Renal cortical epithelial cell (primary cell): ENCODE measurements around the gene PRELID1. TPM values are rescaled to one million over a fixed set of nuclear protein-coding genes. Genes with fewer than 3 reads are reported as not detected.

Source experiments
- DNase-seq: peaks from one replicate; pipeline ENCODE4 v3.0.0-alpha.2; 2011; ENCODE audit warnings: low read depth
- total RNA-seq: library from RNA; depleted of rRNA; stranded (reverse); fragments of >200 nt; gene quantifications from 2 replicates; pipeline ENCODE4 v1.2.3, GENCODE V29; 2014

Gene PRELID1
- total RNA-seq: 52.0 and 115 TPM in 2 replicates

- peak; percentile 34 for DNase-seq
Observed at GRCh38 chr5:177303121-177303924, at the start of gene PRELID1, which contains the start of gene RAB24. Gene PRELID1 (plus strand): TSS chr5:177303799. CDS start chr5:177303986, 187 bp downstream. Gene RAB24 (minus strand): TSS chr5:177303719. CDS start chr5:177303288, 431 bp downstream.

GRCh38 chr5:177256296-177256695, 47.3 kb upstream of the PRELID1 start:
- DNase-seq: no peak

DNA sequence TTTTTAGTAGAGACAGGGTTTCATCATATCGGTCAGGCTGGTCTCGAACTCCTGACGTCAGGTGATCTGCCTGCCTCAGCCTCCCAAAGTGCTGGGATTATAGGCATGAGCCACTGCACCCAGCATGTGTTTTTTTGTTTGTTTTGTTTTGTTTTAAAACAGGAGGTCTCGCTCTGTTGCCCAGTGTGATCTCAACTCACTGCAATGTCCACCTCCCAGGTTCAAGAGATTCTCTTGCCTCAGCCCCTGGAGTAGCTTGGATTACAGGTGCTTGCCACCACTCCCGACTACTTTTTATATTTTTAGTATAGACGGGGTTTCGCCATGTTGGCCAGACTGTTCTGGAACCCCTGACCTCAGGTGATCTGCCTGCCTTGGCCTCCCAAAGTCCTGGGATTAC, 44.9 kb upstream of the PRELID1 start:
- peak; percentile 27 for DNase-seq

DNA sequence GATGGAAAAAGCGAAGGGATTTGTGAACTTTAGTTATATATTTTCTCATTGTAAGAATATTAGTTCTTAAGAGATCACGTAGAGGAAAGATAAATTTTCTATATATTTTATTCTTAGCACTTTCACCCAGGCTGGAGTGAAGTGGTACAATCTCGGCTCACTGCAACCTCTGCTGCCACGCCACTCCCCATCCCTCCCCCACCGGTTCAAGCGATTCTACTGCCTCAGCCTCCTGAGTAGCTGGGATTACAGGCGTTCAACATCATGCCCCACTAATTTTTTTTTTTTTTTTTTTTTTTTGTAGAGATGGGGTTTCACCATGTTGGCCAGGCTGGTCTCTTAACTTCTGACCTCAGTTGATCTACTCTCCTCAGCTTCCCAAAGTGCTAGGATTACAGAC, 42.6 kb upstream of the PRELID1 start:
- DNase-seq: no peak

- DNase-seq: no peak
Observed at GRCh38 chr5:177261510-177261909, 42.1 kb upstream of the PRELID1 start.

DNA sequence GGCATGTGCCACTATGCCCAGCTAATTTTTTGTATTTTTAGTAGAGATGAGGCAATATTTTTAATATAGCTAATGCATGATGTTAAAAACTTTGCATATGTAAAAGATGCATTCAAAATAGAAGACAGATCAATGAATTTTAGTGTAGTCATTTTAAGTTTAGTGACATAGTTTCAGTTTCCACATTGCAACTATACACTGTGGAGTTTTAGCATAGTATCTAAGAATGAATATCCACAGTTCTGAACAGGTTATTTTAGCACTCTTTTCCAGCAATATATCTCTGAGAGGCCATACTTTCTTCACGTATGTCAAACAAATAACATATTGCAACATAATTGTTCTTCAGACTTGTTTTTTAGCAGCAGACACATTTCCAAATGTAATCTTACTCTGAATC, 39.4 kb upstream of the PRELID1 start:
- no peak for DNase-seq

DNA sequence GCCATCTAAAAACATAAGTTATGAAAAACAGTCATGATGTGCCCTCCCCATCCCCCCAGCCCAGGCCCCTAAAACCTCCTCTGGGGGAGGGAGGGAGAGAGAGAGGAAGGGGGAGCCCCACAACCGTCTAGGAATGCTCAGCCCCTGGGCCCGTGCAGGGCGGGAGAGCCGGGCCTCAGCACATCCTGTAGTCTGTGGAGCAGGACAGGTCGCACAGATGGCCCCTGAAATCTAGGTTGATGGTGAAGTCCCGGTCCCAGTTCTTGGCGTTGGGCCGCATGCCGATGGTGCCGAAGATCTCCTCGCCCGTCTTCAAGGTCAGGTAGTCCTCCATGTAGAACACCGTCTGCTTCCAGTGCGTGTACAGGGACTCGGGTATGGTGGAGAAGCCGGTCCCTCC, 38.2 kb upstream of the PRELID1 start:
- no peak for DNase-seq

DNA sequence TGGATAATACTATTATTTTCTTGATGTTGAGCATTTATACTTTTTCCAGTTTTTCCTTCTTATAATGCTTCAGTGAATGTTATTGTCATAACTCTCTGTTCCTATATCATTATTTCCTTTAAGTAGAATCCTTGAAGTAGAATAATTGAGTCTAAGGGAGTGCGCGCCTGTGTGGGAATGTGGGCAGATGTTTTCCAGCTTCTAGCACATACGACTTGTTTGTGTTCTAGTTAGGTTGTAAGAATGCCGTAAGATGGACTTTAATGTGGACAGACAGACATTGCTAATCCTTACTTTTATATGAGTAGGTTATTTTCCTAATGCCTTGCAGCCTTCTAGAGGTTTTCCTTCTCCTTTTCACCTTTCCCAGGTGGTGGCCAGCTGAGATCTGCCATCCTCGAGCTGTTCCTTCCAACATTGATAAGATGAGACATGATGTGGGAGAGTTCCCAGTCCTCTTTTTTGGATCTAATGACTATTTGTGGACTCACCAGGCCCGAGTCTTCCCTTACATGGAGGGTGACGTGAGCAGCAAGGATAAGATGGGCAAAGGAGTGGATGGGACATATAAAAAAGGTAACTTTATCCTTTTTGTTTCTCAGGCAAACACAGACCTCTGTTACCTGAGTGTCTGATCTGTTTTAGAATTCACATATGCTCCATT, 34.2 kb upstream of the PRELID1 start:
- no peak for DNase-seq

GRCh38 chr5:177269976-177270375, 33.6 kb upstream of the PRELID1 start:
- no peak for DNase-seq

DNA sequence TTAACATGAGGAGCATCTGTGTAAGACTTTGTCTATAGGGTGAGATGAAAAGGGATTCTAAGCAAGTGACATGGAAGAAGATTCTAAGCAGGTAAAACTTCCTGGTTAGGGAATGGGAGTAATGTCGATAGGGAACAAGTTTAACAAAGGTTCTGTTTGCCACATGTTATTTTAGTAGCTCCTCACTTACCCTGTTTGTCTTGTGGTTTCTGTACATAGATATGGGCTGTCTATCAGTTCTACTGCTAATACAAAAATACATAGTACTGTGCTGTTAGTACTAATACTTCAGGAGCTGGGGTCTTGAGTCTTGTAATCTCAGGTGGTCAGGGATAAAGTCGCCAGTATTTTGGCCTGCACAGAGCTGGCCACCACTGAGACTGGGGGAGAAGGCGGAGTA, 32.9 kb upstream of the PRELID1 start:
- no peak for DNase-seq

DNA sequence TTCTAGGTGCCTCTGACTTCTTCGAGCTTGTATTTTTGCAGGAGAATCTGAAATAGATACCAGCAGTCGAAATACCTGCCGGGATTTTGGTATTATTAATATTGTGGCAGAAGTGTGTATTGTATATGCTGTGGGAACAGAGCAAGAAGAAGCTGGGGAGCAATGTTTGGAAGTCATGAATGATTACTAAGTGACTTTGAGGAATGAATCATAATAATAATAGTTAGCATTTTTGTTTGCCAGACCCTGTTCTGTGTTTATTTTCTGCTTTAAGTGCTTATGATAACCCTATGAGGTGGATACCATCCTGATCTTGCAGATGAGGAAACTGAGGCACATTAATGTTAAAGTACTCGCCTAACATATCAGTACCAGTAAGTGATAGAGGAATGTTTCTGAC, 32.5 kb upstream of the PRELID1 start:
- DNase-seq: no peak

GRCh38 chr5:177275883-177276282, 27.7 kb upstream of the PRELID1 start:
- DNase-seq: no peak

DNA sequence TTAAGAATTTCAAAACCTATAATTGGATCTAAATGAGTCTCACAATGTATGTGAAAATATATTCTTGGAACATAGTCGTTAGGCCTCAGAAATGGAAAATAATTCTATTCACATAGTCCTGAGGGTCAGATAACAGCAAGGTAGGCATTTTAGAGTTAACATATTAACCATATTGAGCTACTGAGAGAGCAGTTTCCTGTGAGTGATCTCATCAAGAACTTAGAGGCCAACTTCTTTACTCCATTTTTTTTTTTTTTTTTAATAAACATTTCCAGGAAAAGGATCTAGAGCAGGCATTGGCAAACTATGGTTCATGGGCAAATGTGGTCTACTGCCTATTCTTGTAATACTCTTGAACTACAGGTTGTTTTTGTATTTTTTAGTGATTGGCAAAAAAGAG, 26.7 kb upstream of the PRELID1 start:
- DNase-seq: peak; percentile 34

DNA sequence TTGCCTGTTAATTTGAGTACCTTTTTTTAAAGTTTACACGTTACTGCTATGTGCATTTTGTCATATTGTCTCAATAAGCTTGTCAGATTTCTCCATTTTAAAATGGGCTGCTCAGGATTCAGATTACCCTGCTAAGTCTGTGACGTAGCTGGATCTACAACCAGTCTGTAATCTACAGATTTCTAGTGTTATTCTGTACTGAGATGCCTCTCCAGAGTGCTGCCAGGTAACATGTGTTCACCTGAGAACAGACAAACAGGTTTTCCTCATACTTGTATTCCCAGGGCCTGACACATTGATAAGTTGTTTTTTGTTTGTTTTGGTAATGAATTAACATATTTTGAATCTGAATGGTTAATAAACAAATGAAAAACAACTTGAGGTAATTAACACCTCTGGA, 15.4 kb upstream of the PRELID1 start:
- DNase-seq: no peak

- DNase-seq: no peak
Observed at GRCh38 chr5:177290816-177291596, 12.6 kb upstream of the PRELID1 start.

GRCh38 chr5:177291735-177292134, 11.9 kb upstream of the PRELID1 start:
- no peak for DNase-seq

DNA sequence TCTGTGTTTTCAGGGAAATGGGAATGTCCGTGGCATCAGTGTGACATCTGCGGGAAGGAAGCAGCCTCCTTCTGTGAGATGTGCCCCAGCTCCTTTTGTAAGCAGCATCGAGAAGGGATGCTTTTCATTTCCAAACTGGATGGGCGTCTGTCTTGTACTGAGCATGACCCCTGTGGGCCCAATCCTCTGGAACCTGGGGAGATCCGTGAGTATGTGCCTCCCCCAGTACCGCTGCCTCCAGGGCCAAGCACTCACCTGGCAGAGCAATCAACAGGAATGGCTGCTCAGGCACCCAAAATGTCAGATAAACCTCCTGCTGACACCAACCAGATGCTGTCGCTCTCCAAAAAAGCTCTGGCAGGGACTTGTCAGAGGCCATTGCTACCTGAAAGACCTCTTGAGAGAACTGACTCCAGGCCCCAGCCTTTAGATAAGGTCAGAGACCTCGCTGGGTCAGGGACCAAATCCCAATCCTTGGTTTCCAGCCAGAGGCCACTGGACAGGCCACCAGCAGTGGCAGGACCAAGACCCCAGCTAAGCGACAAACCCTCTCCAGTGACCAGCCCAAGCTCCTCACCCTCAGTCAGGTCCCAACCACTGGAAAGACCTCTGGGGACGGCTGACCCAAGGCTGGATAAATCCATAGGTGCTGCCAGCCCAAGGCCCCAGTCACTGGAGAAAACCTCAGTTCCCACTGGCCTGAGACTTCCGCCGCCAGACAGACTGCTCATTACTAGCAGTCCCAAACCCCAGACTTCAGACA, 9.6 kb upstream of the PRELID1 start:
- no peak for DNase-seq

DNA sequence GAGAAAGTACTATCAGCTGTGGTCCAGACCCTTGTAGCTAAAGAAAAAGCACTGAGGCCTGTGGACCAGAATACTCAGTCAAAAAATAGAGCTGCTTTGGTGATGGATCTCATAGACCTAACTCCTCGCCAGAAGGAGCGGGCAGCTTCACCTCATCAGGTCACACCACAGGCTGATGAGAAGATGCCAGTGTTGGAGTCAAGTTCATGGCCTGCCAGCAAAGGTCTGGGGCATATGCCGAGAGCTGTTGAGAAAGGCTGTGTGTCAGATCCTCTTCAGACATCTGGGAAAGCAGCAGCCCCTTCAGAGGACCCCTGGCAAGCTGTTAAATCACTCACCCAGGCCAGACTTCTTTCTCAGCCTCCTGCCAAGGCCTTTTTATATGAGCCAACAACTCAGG, 9.0 kb upstream of the PRELID1 start:
- no peak for DNase-seq

DNA sequence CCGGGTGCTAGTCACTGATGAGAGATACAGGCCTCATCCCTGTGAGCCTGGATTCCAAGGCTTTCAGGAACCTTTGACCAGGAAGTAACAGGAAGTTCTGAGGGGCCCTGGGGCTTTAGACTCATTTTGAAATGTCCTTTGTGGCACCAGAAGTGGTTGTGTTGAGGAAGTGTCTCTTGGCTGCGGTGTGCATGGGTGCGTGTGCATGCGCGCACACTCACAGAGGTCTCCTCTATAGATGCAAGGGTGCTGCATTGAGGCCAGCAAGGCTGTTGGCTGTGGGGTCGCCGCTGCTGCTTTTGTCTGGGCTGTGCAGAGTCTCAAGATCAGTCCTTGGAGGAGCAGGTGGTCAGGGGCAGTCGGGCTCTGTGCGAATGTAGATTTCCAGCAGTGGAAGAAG, 7.7 kb upstream of the PRELID1 start:
- no peak for DNase-seq

GRCh38 chr5:177296581-177296980, 7.0 kb upstream of the PRELID1 start:
- DNase-seq: no peak

- DNase-seq: no peak
Observed at GRCh38 chr5:177297922-177298321, 5.7 kb upstream of the PRELID1 start.

DNA sequence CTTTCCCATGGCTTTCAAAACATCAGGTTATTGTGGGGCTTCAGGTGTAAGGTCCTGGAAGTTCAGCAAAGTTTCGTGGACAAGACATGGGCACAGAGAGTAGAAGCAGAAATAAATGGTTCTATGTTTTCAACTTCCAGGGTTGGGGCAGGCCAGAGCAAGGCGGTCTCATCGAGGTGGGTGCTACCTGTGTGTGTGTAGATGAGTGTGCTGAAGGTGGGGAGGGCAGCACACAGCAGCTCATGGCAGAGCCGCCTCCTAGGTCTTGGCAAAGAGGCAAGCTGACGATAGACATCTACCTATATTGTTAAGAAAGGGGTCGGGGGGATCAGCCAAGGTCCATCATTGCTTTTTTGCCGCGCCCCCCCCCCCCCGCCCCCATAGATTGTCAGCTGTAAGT, 3.9 kb upstream of the PRELID1 start:
- DNase-seq: no peak
